ENCODE results near the gene SPEG. TPM values are rescaled to one million over a fixed set of nuclear protein-coding genes. Genes with fewer than 3 reads are reported as not detected.

SPEG gene
- total and polyA plus RNA-seq, 2 of the 8 experiments (the other 6 are each of a cell fraction or from before 2014, with no cell fraction given) = 19.9 to 32.0 TPM

- DNase-seq (ENCODE audit: low read depth in 1 of 2, low spot score in 2 of 2) (no peak), FAIRE-seq (no peak)
- no peak overlapping the region for H3K4me2 ChIP-seq (ENCODE audit: insufficient read depth in 1 of 2, low read depth in 2 of 2, low read length in 2 of 2)
- peaks cover 0 to 6% (median under 1%) of the 10 kb centered on the region in 4 experiments; a peak in 1 of 8 replicates for H3K36me3 ChIP-seq (ENCODE audit: control insufficient read depth in 2 of 4, insufficient read depth in 4 of 4, low read length in 3 of 4)
- H4K20me1 ChIP-seq (replicated peaks in 1 of 2; ENCODE audit: control insufficient read depth in 1 of 2, insufficient read depth in 2 of 2, low read length in 2 of 2) = peaks cover 0 to 5% of the 10 kb centered on the region in 2 experiments
- H4K8ac ChIP-seq (ENCODE audit: extremely low read depth, insufficient read depth, low read length) = no peak overlapping the region
- no peak overlapping the region for H2BK12ac ChIP-seq (ENCODE audit: low read depth, low read length)
- no peaks in the 10 kb centered on the region for H3K79me1 ChIP-seq (ENCODE audit: low read depth, low read length)
- H3K9ac ChIP-seq (replicated peaks in 1 of 4; ENCODE audit: extremely low read depth in 1 of 4, low read depth in 3 of 4, low read length in 3 of 4) = no peak overlapping the region
- H3K4me1 ChIP-seq (replicated peaks in 1 of 4; ENCODE audit: control insufficient read depth in 3 of 4, insufficient read depth in 4 of 4, low read length in 3 of 4) = peaks cover 9 to 34% (median 21%) of the 10 kb centered on the region in 4 experiments
- H3K14ac ChIP-seq (ENCODE audit: insufficient read length) = no peak overlapping the region
- H3K56ac ChIP-seq (replicated peaks; ENCODE audit: insufficient read length, low read depth, low read length) = no peak overlapping the region
- H2AK5ac ChIP-seq (ENCODE audit: low read depth, low read length) = no peak overlapping the region
- no peak overlapping the region for H3K18ac ChIP-seq (ENCODE audit: extremely low read depth, low read length)
- no peak overlapping the region for H3K27ac ChIP-seq (ENCODE audit: low read depth, low read length)
- no peaks in the 10 kb centered on the region for H3K9me3 ChIP-seq (ENCODE audit: insufficient read depth in 2 of 2, low read depth in 1 of 2, low read length in 1 of 2)
- H3K4ac ChIP-seq (replicated peaks; ENCODE audit: insufficient read length, low read depth, low read length) = no peak overlapping the region
- ChIA-PET POLR2A (ENCODE audit: partially characterized antibody) (interaction anchor here (0.8 to 2.5 kb wide), 9 partner anchors 8 to 71 kb away, joined by 3 to 13 read pairs (median 4); no protein-coding TSS in a partner anchor), CTCF (ENCODE audit: partially characterized antibody) (interaction anchor here (0.5 to 113.1 kb wide), 13 partner anchors 0 to 1785 kb away, joined by 3 to 7248 read pairs (median 4); partner anchors contain the start of genes ASIC4, CHPF, DES and DNPEP)
- no peaks in the 10 kb centered on the region for H3K79me2 ChIP-seq (ENCODE audit: control insufficient read depth in 1 of 2, insufficient read depth in 2 of 2, low read length in 2 of 2)
- H2BK120ac ChIP-seq (replicated peaks; ENCODE audit: low read depth, low read length) = no peak overlapping the region
- no peak overlapping the region for H2BK5ac ChIP-seq (ENCODE audit: low read depth, low read length)
- H2BK20ac ChIP-seq (ENCODE audit: low read length) = no peak overlapping the region
- no peak overlapping the region for H4K91ac ChIP-seq (replicated peaks; ENCODE audit: insufficient read length, low read length)
- H4K5ac ChIP-seq (ENCODE audit: insufficient read length, low read depth, low read length) = no peak overlapping the region
- H2BK15ac ChIP-seq (ENCODE audit: low read length) = no peak overlapping the region
- 72% methylated on average over 5 of the region's 5 CpGs; no CpG with 5 or more reads in 1 of the 2 experiments for WGBS, 2 experiments (ENCODE audit: extremely low coverage in 1 of 2, insufficient coverage in 1 of 2, insufficient read length in 1 of 2, insufficient replicate concordance in 2 of 2, low coverage in 1 of 2, low lambda C conversion rate in 2 of 2, missing lambda C conversion rate in 1 of 2)
- H3K23me2 ChIP-seq (ENCODE audit: low read depth, low read length) = peaks cover 3% of the 10 kb centered on the region; the same call in 1 of the 2 replicates
- peak; percentile 31 to 48; a peak in 3 of 4 replicates for TF ChIP-seq RAD21 (IDR thresholded peaks at IDR 0.05 in 1 of 2, conservative IDR thresholded peaks at IDR 0.05 in 1 of 2; ENCODE audit: low read depth in 2 of 2, low read length in 2 of 2)
- TF ChIP-seq HDAC6 (IDR thresholded peaks at IDR 0.05; ENCODE audit: low read depth, low read length) = no peak
- no peak for TF ChIP-seq SP4 (IDR thresholded peaks at IDR 0.05; ENCODE audit: low read length)
- TF ChIP-seq CTCF (IDR thresholded peaks at IDR 0.05; ENCODE audit: control extremely low read depth in 1 of 3, insufficient read depth in 1 of 3, low read depth in 1 of 3, low read length in 3 of 3) = peak in 2 of 3 experiments; percentile 45 to 59; a peak in 3 of 4 replicates
- H2AFZ ChIP-seq (ENCODE audit: low read length) = no peak overlapping the region
- H3K23ac ChIP-seq (ENCODE audit: insufficient read length) = no peak overlapping the region
- H3K4me3 ChIP-seq (ENCODE audit: extremely low read depth in 1 of 4, insufficient read depth in 2 of 4, low read depth in 3 of 4, low read length in 4 of 4) = no peak overlapping the region
- no peaks in the 10 kb centered on the region; a peak in 1 of 7 replicates for H3K27me3 ChIP-seq (replicated peaks in 1 of 4; ENCODE audit: control insufficient read depth in 3 of 4, extremely low read depth in 1 of 4, insufficient read depth in 3 of 4, low read length in 3 of 4)
Observed at GRCh38 chr2:219457784-219458369, 23.2 kb downstream of the SPEG start.
